HG02981 (cell line): ENCODE measurements around the gene CHRNB2.
A peak's percentile ranks its signal among the peaks of the same experiment; 100 is the strongest.

ENCODE experiments used
- ATAC-seq: cut with Tn5 transposase; IDR thresholded peaks from one replicate; pipeline ENCODE4 v1.9.1; 2021; ENCODE audit warnings: mild to moderate bottlenecking, moderate library complexity; ENCODE audit not compliant: unreplicated experiment

The CHRNB2 gene

DNA sequence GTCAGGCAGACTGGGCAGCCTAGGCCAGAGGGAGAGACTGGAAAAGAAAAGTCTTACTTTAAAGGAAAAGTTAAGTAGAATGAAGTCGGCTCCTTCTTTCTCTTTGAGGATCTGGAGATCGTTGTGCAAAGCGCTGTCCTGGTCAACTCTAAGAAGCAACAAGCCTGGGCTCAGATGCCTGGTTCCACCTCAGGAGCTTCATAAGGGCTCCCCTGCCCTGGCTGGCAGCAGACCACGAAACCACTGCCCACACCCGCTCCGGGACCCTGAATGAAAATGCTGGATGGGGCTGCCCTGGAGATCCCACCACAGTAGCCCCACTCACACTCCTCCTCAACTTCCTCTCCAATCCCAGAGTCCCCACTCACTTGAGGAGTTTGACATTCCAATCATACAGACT, 15.5 kb upstream of the CHRNB2 start:
- no peak for ATAC-seq

DNA sequence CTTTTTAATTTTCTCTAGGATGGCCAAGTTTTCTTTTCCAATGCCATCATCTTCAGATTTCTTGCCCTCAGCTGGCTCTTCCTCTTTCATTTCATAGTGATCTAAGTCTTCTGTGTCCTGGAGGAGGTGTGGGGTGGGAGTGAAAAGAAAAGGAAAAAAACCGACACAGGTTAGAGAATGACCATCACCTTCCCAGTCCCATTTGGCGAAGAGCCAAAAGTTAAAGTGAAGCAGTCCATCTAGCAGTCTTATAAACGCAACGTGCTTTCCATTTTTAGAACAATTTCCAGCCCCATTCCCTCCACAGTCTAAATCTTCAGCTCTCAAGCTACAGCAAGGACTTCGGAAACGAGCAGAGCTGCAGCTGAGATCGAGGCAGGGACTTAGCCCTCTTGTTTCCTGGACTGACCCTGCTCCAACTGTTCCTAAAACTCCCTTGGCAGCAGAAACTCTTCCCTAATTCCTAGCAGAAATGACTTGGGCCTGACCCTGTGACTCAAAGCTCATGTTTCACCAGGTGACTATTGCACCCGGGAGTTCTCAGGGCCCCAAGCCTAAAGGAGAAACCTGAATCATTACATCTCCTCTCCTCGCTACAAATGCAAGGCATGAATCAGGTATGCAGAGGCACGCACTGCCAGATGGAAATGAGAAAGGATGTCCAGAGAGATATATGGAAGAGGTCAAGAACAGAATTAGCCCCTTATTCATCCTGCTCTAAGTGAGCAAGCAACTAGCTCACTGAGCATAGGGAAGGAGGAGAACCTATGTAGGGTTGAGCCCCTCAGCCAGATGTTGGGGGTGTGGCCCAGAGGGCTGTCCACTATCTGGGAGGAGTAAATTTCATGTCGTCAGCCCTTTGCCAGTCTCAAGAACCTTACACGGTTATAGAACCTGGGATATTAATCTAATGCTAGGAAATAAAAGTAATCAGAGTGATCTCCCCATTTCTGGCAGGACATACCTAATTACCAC, 14.2 kb upstream of the CHRNB2 start:
- ATAC-seq = no peak

DNA sequence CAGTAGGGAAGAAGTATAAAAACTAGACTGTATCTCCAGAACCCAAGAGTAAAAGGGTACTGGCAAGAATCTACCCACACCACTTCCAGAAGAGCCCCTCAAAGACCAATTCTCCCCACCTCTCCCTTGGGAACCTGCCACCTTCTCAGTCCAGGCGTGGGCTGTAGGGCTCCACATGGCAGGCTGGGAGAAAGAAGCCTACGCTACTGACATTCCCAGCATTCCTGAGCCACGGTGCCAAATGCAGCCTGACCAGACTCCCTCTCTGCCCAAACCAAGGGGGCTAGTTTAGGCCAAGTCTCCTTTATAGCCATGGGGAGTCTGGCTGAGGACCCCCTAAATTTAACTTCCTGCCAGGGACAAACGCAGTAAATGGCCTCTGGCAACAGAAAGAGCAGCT, 11.2 kb upstream of the CHRNB2 start:
- ATAC-seq = no peak

DNA sequence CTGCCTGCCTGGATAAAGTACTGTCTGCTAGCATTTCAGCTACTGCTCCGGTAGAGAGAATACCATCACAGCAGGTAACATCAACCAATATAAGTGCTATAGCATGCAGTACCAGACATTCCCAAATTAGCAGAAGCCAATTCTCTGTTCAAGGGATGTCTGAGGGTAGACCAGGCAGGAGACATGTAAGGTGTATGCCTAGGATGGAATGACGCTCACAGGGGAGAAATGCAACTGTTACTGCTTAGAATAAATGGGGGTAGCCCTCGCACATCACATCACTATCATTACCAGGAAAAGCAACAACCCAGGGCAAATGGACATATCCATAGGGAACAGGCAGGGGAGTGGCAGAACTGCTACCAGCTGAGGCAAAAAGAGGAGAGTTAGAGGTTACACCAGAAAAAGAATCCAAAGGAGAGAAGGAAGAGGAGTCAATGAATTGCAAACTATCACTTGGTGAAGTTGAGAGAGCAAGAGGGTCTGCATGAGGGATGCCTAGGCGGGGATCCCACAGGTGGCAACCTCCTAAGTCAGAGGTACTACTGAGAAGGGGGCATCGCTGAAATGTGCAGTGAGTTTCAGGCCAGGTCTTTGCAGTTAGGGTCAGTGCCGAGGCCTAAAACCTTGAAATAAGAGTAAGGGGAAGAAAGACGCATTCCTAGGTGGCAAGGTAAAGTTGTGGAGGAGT, 10.2 kb upstream of the CHRNB2 start:
- no peak for ATAC-seq

DNA sequence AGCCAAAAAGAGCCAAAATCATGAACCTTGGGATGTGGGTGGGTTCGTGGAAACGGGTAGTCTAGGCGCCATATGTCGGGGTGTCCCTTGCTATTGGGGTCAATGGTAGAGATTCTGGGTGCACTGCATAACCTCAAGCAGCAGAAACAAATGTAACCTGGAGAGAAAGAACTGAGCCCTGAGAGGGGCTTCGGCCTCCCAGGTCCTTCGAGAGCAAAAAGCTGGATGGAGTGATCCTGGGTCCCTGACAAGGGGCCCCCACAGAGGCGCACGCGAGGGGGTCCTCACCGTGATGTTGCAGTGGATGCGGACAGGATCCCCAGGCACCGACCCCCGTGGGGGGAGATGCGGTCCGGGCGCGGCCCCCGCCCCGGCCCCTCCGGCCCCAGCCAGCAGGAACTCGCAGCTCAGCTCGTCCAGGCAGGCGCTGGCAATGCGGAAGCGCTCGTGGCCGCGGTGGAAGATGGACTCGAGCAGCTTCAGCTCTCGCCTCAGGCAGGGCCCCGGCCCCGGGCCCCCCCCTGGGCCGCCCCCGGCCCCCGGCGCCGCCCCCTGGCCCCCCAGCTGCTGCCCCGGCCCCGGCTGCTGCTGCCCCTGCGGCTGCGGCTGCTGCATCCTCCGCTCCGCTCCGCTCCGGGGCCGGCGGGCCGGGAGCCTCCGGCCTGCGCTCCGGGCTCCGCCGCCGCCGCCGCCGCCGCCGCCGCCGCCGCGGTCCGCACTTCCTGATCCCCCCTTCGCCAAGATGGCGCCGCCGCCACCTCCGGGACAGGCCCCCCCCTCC, 9.4 kb upstream of the CHRNB2 start, which contains the start of gene UBE2Q1:
Gene UBE2Q1, minus strand, starts transcription at position 724 of the 781 bp plus-strand sequence. Its CDS starts 109 bp downstream, at position 615.
- ATAC-seq = peak; percentile 4

DNA sequence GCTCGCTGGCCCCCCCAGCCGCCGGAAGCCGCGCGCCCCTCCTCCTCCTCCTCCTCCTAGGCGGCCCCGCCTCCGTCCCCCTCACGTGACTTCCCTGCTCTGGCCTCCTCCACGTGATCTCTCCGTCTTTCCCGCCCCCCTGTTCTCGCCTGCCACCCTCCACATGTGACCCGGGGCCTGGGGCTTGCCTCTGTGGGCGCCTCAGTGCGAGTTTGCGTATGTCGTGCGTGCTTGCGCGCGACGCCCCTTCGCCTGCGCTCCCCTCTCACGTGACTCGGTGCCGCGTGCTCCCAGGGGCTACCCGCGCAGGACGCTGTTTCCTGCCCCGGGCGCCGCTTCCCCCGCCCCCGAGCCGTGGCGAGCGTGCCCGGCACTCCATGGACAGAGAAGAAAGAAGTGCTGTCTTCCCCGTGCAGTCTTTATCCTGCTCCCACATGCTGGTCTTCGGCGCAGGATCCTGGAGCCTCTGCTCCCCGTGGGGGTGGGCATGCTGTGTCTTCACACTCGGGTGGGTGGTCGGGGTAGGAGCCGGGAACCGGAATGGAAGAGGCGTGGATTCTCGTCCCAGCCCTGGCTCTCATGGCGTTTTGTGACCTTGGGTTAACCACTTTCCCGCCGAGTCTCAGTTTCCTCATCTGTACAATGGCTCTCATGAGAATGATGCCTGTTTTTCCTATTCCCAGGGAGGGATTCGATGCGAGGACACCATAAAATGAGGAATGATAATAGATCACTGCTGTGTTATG, 8.7 kb upstream of the CHRNB2 start:
- peak; percentile 86 for ATAC-seq

DNA sequence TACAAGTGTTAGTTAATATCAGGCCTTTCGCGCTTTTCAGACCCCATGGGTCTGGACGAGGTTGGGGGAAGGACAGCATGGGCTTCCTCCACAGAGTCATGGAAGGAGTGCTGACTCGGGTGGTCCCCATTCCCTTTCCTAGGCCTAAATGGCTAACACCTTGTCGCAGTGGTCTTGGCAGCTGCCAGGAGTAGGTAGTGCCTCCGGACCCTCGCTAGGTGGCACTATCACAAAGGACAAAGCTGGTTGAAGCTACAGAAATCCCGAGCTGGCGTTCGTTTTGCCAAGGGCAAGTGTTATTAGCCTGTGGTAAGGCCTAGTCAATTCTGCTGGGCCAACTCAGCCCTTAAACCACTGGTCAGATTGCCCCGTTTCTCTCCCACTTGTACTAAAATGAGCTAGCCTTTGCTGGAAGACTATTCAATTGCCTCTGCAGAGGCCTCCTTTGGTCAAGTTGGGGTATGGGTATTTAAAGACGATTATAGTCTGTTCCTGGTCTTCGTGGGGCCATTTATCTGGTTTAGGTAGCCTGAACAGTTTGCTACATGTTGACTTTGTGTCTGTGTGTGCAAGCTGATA, 8.0 kb upstream of the CHRNB2 start:
- peak; percentile 28 for ATAC-seq

DNA sequence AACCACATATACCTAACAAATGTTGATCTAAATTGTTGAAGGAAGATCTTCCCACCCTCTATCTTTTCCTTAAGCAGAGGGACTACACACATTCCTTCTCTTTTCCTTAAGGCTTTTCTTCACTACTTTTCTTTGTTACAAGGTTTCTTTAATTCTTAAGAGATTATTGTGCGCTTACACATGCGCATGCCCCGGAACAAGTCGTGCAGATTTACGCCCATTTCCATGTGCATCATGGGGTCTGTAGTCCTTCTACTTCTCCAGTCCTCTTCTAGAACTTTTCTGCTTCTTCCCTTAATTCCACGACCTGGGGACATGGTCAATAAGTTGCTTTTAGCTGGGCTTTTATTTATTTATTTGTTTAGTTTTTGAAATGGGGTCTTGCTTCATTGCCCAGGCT, 1.7 kb upstream of the CHRNB2 start:
- no peak for ATAC-seq

DNA sequence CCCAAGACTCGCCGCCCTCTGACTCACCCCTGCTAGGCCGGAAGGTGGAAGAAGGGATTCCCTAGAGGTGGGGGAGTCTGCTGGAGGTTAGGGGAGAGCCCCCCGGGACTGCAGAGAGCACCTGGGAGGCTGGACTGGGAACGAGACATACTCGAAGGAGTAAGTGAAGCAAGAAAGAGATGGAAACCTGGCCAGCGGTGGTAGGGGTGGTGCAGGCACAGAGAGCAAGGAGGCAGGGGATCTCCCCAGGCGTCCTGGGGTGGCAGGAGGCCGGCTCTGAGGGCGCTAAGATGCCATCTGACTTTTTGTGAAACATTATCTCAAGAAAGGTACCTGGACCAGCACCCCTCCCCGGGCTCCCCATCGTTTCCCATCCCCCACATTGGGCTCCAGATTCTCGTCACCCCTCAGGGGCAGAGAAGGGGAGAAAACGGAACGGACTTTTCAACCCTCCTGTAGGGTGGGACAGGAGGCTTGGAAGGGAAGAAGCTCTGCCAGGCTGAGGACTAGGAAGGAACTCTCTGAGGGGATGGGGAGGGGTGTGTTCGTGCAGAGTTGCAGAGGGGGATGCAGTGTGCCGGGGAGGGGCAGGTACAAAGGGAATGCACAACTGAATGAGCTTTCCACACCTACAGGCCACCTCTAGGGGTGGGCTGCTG, 708 bp downstream of the CHRNB2 start:
- ATAC-seq = no peak

DNA sequence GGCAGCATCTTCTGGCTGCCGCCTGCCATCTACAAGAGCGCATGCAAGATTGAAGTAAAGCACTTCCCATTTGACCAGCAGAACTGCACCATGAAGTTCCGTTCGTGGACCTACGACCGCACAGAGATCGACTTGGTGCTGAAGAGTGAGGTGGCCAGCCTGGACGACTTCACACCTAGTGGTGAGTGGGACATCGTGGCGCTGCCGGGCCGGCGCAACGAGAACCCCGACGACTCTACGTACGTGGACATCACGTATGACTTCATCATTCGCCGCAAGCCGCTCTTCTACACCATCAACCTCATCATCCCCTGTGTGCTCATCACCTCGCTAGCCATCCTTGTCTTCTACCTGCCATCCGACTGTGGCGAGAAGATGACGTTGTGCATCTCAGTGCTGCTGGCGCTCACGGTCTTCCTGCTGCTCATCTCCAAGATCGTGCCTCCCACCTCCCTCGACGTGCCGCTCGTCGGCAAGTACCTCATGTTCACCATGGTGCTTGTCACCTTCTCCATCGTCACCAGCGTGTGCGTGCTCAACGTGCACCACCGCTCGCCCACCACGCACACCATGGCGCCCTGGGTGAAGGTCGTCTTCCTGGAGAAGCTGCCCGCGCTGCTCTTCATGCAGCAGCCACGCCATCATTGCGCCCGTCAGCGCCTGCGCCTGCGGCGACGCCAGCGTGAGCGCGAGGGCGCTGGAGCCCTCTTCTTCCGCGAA, 3.8 kb downstream of the CHRNB2 start:
- ATAC-seq = no peak

DNA sequence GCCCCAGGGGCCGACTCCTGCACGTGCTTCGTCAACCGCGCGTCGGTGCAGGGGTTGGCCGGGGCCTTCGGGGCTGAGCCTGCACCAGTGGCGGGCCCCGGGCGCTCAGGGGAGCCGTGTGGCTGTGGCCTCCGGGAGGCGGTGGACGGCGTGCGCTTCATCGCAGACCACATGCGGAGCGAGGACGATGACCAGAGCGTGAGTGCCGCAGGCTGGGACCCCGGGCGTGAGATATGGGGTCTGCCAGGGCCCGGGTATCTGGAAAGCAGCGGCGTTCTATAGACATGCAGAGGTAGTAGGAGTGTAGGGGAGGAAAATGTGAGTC, 4.3 kb downstream of the CHRNB2 start:
- ATAC-seq = no peak

DNA sequence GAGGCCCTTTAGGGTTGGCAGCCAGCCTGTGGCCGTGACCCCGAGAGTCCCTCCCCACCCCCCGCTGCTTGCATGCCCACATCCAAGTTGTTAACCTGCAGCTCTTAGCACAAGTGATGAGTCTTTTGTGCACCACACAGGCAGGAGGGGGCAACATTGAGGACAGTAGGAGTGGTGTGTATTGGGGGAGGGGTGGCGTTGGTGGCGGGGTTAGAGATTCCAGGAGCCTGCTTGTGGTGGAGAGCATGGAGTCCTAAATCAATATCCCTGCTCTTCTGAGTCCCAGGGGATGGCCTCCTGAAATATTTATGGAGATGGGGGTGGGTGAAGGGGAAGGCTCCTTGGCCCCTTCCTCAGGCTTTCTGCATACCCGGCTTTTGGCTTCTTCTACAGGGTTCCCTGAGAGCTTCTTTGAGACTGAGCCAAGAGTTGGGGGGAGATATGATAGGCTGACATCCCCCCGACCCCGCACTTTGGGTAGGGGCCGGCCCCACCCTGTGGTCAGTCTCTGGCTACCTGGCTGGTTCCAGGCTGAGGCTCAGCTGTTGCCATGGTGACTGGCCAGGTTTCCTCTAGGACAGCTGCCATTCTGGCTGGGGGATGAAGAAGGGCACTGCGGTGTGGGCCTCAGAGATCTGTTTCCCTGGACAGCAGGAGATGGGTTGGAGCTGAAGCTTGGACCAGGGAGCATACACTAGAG, 5.0 kb downstream of the CHRNB2 start:
- ATAC-seq = no peak

DNA sequence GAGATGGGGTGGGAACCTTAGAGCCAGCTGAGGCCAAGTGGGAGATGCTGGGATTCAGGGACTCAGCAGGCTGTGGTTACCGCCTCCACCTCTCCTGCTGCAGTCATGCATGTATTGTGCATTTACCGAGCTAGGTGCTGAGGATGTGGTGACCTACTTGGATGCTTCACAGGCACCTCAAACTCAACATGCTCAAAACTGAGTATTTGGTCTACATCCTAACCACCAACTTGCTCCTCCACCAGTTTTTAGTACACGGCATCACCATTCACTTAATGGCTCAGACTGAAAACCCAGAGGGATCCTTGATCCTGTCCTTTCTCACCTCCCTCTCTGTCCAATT, 5.6 kb downstream of the CHRNB2 start:
- ATAC-seq = no peak

DNA sequence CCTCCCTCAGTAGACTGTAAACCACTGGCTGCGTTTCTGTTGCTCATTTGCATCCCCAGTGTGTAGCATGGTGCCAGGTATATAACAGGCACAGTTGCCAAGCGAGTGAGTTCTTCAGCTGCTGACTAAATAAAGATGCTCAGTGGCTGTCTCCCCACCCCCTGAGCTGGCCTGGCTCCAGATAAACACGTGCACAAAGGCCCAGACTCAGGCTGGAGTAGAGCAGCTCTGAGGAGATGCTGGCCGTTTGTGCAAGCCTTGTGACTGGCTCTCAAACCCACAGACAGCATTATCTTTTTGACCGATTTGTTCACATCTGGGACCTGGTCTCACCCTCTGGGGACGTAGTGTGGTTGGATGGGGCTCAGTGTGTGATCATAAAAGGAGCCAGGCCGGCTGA, 7.1 kb downstream of the CHRNB2 start:
- ATAC-seq = no peak

DNA sequence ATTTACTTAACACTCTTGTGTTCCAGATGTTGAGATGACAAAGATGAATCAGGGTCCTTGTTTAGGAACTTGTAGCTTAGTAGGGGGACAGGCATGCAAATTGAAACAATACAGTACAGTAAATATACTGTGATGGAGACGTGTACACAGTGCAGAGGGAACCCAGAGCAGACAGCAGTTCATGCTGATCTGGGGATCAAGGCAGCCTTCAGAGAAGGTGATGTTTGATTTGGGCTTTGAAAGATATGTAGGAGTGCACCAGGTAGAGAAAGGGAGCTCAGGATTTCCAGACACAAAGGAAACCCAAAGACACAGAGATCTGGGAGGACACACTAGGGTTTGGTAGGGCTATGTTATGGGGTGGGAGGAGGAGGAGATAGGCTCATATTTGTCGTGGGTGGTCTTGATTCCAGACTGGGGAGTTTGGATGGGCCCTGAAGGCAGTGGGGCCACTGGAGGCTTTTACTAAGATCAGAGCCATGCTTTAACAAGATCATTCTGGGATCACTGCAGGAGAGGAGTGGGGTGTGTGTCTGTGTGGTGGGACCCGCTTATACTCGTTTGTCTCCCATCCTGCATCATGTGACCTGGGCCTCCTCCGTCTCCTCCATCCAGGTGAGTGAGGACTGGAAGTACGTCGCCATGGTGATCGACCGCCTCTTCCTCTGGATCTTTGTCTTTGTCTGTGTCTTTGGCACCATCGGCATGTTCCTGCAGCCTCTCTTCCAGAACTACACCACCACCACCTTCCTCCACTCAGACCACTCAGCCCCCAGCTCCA, 7.8 kb downstream of the CHRNB2 start:
- no peak for ATAC-seq

DNA sequence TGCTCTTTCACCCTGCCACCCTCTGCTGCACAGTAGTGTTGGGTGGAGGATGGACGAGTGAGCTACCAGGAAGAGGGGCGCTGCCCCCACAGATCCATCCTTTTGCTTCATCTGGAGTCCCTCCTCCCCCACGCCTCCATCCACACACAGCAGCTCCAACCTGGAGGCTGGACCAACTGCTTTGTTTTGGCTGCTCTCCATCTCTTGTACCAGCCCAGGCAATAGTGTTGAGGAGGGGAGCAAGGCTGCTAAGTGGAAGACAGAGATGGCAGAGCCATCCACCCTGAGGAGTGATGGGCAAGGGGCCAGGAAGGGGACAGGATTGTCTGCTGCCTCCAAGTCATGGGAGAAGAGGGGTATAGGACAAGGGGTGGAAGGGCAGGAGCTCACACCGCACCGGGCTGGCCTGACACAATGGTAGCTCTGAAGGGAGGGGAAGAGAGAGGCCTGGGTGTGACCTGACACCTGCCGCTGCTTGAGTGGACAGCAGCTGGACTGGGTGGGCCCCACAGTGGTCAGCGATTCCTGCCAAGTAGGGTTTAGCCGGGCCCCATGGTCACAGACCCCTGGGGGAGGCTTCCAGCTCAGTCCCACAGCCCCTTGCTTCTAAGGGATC, 8.5 kb downstream of the CHRNB2 start:
- ATAC-seq = no peak

DNA sequence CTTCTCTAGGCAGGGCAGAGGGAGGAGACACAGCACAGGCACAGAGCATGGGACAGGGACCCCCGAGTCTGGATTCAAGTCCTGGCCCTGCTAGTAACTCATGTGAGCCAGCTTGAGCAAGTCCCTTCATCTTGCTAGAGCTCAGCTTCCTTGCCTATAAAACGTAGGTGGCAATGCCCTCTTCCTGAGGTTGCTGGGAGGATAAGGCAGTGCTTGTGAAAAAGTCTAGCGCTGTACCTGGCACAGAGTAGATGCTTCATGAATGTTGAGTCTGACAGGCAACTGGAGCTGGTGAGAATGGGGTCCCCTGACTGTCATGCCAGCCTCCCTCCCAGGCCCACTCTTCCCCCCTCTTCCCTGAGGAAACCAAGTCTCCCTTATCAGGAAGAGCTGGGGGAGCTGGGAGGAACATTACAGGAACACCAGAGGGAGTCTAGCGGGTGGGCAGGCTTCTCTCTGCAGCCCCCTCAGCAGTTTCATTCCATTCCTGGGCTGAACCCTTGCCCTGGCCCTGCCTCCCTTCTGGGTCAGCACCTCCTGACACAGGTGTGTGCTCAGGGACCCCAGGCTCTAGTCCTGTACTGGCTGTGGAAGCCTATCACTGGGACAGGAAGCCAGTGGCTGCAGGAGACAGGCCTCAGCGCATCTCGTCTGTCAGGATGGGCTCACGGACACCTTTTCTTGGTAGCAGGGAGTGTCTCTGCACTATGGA, 9.9 kb downstream of the CHRNB2 start:
- no peak for ATAC-seq
